ENCODE results near the gene PRSS57.

- TF ChIP-seq GATA3 (IDR thresholded peaks at IDR 0.05; ENCODE audit: low read depth, low read length) (no peak), GATA2 (IDR thresholded peaks at IDR 0.05; ENCODE audit: low read depth, low read length) (no peak)
Measured at GRCh38 chr19:647566-648284, 47.5 kb downstream of the PRSS57 start.

Data from SH-SY5Y (cell line).